HG03135 (cell line): ENCODE measurements around the gene NAB1.
"Not testable (repeated sequence)": the region's sequence is repeated elsewhere in the genome, so short reads cannot be mapped to it uniquely, and the experiment has no call there.

Experiments
- ATAC-seq: cut with Tn5 transposase; IDR thresholded peaks from one replicate; pipeline ENCODE4 v1.9.1; 2021; ENCODE audit warnings: mild to moderate bottlenecking, moderate library complexity; ENCODE audit not compliant: unreplicated experiment

The NAB1 gene

DNA sequence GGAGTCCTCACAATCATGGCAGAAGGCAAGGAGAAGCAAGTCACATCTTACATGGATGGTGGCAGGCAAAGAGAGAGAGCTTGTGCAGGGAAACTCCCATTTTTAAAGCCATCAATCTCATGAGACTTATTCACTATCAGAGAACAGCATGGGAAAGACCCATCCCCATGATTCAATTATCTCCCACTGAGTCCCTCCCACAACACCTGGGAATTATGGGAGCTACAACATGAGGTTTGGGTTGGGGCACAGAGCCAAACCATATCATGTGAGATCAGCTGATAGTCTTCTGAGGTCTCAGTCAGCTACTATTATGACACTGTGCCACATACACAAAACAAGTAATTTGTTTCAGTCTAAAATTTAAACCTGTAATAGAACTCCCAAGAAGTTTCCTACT is 59.8 kb downstream of the NAB1 start:
- not testable (repeated sequence) for ATAC-seq

DNA sequence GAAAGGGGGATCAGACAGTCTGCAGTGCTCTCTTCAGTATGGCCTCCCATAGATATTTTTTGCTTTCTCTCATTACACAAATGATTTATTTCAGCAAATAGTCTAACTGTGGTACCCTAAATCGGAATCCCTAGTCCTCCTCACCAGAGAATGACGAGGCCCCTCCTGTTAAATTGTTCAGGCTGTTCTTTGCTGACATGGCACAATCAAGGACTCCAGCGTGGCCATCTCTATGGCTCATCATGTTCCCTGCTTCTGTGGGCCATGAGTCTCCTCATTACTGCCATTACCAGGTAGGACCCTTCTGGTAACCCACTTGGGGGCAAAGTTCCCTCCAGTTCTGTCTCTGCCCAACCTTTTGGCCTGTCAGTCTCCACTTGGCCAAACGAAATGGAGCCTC is 62.2 kb downstream of the NAB1 start:
- no peak for ATAC-seq

DNA sequence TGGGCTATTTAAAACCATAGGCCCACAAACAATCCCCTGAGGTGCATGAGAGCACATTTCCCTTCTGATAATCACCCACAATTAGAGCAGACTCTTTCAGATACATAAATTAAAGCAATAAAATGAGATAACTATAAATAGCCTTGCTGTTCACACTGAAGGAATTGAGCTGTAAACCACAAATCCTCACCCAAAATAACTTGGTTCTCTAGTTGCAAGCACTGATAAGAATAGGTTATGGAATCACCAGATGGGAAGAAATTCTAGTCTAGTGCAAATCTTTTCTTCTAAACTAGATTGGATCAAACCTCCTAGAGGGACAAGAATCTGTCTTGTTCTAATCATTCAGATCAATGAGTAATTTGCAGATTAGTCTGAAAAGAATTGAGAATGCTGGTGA is 64.6 kb downstream of the NAB1 start:
- no peak for ATAC-seq

GRCh38 chr2:190714958-190715357 is 66.1 kb downstream of the NAB1 start:
- no peak for ATAC-seq

GRCh38 chr2:190716176-190716807 is 67.4 kb downstream of the NAB1 start:
- no peak for ATAC-seq

DNA sequence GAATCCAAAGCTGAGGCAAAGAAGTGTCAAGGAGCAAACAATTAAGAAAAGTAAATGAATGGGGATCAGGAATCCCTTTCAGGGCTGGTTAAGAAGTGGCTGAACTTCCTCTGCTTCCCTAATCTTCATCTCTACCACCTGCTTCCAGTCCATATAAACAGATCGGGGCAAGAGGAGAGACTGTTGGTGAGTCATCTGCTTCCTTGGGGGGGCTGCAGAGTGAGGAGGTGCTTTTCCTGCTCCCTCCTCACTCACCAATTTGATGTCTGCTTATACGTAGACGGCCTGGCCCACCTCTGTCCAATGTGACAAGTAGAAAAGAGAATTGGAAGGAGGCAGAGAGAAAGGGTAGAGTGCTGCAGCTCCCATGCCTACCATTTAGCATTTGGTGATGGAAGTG is 68.4 kb downstream of the NAB1 start:
- no peak for ATAC-seq

- no peak for ATAC-seq
Measured at GRCh38 chr2:190717764-190718651, 69.1 kb downstream of the NAB1 start.

DNA sequence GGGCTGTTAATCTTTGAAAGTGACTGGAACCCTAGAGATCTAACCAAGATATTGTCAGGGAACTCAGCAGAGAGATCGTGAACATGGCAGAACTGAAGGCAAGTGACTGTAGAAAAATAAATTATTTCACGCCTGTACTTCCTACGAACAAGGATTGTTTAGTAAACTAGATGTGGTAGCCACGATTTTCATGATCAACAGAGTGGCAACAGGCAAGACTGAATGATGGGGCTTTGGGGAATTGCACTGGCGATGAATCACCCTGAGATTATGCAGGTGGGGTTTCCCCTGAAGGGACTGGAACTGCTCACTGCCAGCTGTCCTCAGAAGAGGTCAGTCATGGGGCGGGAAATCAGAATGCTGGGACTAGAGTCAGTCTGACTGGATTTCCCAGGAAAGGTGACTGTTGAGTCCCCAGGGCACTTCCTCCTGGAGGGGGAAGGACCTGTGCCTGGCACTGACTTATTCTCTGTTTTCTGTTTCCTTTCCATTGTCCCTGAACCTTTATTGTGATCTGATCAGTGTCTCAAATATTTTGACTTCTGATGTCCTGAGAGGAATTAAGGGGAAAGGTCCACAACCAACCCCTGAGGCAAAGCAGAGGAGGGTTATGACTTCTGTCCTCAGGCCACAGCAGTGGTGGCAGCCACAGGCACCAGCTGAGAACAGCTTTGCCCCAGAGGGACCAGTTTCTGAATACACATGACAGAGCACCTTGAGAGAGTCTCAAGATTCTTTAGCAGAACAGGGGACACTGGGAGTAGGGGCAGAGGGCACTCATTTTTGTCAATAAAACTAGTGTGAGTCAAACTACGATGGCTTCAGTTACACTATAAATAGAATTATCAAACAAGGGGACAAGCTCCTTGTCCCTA is 70.0 kb downstream of the NAB1 start:
- peak; percentile 64 for ATAC-seq

DNA sequence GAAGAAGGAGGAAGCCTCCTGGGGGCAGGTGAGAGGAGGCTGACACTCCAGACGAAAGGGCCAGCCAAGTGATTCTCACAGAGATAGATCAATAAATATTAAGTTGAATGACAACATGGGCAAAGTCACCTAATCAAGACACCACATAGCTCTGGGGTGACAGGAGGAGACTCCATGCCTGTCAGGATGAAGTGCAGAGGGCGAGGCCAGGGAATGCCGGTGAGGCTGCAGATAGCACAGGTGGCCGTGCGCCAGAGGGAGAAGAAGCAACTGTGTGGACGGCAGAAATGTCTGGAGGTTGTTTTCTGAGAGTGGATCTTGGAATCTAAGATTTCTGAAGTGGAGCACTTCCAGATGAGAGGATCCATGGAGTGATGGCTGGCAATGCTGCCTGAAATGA is 71.4 kb downstream of the NAB1 start:
- ATAC-seq: no peak

DNA sequence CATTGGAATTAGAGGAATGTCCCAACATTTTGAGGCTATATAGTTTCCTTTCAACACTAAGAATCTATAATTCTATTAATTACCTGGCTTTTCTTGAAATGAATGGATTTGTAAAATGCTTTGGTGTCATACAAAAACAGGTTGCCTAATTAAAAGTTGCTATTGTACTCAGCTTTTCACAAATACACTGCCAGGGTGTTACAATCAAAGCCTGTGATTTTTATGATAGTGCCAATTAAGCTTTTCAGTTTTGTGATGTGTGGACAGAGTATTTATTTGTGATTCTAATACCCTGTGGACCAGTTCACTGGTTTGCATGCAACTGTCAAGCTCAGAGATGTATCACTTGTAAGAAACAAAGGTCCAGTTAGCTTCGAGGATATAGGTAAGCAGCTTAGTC is 71.8 kb downstream of the NAB1 start:
- no peak for ATAC-seq

GRCh38 chr2:190722061-190722759 is 73.3 kb downstream of the NAB1 start:
- peak; percentile 53 for ATAC-seq

DNA sequence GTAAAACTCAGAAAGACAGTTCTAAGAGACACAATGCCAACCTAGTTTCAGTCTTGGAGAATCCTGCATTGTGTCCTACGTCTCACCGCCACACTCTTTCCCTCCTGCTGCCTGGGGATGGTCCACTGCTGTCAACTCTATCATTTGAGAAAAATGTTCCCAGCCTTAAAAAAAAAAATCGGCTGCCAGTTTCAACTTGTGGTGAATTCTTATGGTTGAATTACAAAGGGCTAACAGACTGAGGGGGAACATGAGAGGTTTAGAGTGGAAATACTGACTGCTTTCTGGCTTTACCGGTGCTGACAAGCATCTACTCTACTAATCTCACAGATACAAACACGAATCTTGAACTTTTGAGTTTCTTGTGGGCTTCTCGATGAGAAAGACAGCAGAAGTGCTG is 74.0 kb downstream of the NAB1 start:
- ATAC-seq: no peak

GRCh38 chr2:190723397-190724090 is 74.7 kb downstream of the NAB1 start:
- no peak for ATAC-seq

DNA sequence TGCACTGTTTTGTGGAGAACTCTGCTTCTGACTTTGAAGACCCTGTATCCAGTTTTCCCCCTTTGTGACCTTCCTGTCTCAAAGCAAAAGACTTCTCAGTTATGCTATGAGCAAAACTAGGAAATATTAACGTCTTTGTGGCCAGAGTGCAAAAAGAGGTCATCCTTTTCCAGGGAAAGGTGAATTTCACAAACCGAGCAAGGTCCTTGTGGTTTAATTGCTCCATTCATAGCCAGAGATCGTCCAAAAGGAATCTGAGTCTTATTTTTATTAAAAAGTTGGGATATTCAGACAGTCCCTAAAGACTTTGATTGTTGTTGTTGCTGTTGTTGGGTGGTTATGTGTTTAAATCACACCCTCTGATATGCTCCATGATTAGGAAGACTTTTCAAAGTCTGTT is 77.4 kb downstream of the NAB1 start:
- no peak for ATAC-seq

GRCh38 chr2:190736355-190736754 is 87.5 kb downstream of the NAB1 start:
- ATAC-seq: no peak

- ATAC-seq: no peak
Measured at GRCh38 chr2:190740449-190740848, 91.6 kb downstream of the NAB1 start.
